Measurements from ENCODE around the gene HAUS5.

The HAUS5 gene

GRCh38 chr19:35569281-35569781 lies 43.2 kb upstream of the HAUS5 start:
- no peak for DNase-seq (ENCODE audit: low spot score)
- TF ChIP-seq CTCF (IDR thresholded peaks at IDR 0.05; ENCODE audit: borderline replicate concordance, control extremely low read depth, extremely low read depth, insufficient read depth, missing control alignments), result no peak

GRCh38 chr19:35571406-35571965 lies 41.0 kb upstream of the HAUS5 start:
- no peak for DNase-seq (ENCODE audit: low spot score)
- in situ Hi-C loops (cut with MboI; ENCODE audit: low sequenced_read_pairs, unreplicated experiment), result no loop called here
- no peak for TF ChIP-seq CTCF (IDR thresholded peaks at IDR 0.05; ENCODE audit: borderline replicate concordance, control extremely low read depth, extremely low read depth, insufficient read depth, missing control alignments)

More at GRCh38 chr19:35569281-35569781, 43.2 kb upstream of the HAUS5 start:
- in situ Hi-C loops (cut with MboI; ENCODE audit: low sequenced_read_pairs, unreplicated experiment), result no loop called here

GRCh38 chr19:35577918-35578317 lies 34.6 kb upstream of the HAUS5 start:
- TF ChIP-seq CTCF (IDR thresholded peaks at IDR 0.05; ENCODE audit: borderline replicate concordance, control extremely low read depth, extremely low read depth, insufficient read depth, missing control alignments), result no peak
- in situ Hi-C loops (cut with MboI; ENCODE audit: low sequenced_read_pairs, unreplicated experiment), result no loop called here
- DNase-seq (ENCODE audit: low spot score), result no peak

GRCh38 chr19:35578707-35579106 lies 33.8 kb upstream of the HAUS5 start:
- no peak for DNase-seq (ENCODE audit: low spot score)
- no peak for TF ChIP-seq CTCF (IDR thresholded peaks at IDR 0.05; ENCODE audit: borderline replicate concordance, control extremely low read depth, extremely low read depth, insufficient read depth, missing control alignments)
- in situ Hi-C loops (cut with MboI; ENCODE audit: low sequenced_read_pairs, unreplicated experiment), result no loop called here

GRCh38 chr19:35582760-35583159 lies 29.8 kb upstream of the HAUS5 start:
- no peak for TF ChIP-seq CTCF (IDR thresholded peaks at IDR 0.05; ENCODE audit: borderline replicate concordance, control extremely low read depth, extremely low read depth, insufficient read depth, missing control alignments)
- in situ Hi-C loops (cut with MboI; ENCODE audit: low sequenced_read_pairs, unreplicated experiment), result no loop called here
- DNase-seq (ENCODE audit: low spot score), result no peak

- no peak for TF ChIP-seq CTCF (IDR thresholded peaks at IDR 0.05; ENCODE audit: borderline replicate concordance, control extremely low read depth, extremely low read depth, insufficient read depth, missing control alignments)
- in situ Hi-C loops (cut with MboI; ENCODE audit: low sequenced_read_pairs, unreplicated experiment), result no loop called here
- no peak for DNase-seq (ENCODE audit: low spot score)
These were observed 26.7 kb upstream of the HAUS5 start, which contains the start of gene PMIS2 for GRCh38 chr19:35585848-35586247. Gene PMIS2 (plus strand): TSS chr19:35586173. CDS start chr19:35586260, 87 bp downstream.

Measured in GM13976 (cell line).